HG03520 (cell line): Measurements from ENCODE around the gene CAMK2B.

Source experiments
- ATAC-seq: cut with Tn5 transposase; IDR thresholded peaks from one replicate; pipeline ENCODE4 v1.9.1; 2021; ENCODE audit warnings: mild to moderate bottlenecking, moderate library complexity; ENCODE audit not compliant: unreplicated experiment

CAMK2B gene

DNA sequence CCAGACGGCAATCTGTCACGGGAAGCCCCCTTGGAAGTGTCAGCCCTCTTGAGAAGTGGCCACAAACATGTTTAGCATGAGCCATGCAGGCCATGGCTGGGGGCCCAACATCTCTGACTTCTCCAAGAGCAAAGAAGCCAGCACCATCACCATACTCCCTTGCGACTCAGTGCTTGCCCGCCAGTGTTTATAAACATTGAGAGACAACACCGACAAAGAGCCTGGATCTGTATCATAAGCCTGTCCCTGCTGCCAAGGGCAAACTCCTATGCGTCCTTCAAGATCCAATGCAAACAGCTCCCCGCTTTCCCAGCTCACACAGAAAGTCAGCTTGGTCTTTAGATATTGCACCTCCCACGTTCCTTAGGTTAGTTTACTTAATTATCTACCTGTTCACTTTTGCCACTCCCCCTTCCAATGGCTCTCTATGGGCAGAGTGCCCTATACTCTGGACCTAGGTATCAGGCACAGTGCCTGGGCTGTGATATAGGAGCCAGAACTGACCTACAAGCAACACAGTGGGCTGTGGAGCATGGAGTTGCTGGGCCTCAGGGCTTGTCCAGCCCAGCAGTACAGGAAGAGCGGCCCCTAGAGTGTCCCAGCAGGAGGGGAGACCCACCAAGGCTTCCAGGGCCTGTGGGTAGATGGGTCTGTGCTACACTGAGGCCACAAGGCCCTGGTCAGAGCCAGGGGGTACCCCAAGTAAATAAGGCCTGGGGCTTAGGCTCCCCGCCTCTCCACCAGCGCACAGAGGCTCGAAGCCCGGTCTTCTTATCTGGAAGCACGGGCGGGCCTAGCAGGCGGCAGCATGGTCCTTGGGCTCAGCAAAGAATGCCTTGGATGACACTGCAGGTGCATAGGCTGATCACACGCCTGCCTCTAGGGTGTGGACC is 37.7 kb downstream of the CAMK2B start:
- no peak for ATAC-seq

DNA sequence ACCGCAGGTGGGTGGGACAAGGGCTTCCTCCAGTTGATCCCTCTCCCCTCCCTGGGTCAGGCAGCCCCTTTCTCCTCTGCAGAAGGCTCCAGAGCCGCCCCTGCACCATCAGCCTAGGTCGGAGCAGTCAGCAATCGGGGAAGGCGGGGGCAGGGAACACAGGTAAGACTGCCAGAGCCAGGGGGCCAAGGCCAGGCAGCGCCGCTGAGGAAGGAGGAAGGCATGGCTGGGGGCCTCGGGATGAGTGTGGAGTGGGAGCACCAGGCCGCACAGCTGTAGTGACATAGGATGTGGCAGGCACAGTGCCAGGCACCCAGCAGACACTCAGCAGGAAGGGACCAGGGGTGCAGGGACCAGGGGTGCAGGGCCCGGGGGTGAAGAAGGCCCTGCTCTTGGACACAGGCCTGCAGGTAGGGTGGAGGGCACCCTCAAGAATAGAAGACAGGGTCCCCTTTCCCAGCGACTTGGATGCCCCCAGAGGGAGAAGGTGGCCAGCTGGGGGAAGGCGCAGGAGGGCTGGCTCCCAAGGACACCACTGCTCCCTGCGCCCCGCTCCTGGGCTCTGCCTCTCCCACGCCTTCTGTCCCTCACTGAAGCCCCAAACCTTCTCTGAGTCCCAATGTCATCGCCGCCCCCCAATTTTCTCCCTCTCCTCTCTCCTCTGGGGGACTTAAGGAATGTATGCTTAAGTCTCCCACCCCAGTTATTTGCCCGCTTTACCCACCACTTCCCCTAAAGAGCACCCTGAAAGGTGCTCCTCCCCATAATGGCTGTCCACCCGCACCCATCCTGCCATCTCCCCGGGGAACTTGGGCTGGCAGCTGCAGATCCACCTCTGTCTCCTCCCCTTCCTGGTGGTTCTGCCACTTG is 38.5 kb downstream of the CAMK2B start:
- ATAC-seq, result no peak

DNA sequence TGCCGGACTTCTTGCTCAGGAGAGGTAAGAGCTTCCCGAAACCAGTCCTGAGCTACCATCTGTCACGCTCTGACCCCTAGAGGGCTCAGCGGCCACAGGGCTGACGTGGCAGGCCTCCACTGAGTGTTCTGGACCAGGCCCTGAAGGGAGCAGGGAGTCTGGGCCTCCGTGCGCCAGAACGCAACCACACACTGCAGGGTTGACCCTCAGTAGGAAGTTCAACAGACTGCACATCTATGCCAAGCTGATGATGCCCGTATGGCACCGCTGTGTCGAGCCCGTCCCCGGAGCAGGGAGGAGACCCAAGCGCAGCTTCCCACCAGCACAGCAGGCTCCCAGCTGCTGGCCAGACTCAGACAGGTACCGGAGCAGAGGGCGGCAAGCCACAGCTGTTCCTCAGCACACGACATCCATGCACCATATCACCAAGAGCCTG is 39.2 kb downstream of the CAMK2B start:
- no peak for ATAC-seq

DNA sequence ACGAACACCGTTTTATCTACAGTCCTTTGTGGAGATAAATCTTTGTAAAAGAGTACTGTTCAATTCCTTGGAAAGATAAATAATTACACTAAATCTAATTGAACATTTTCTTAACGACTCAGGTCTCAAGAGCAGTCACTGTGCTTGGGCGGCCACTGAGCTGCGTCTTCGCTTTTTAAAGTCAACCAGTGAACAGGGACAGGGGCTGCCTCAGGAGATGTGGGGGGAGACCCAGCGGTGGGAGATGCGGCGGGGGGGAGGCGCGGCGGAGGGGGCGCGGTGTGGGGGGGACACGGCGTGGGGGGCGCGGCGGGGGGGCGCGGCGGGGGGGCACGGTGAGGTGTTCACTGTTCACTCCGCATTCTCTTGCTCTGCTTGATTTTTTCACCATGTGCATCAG is 39.8 kb downstream of the CAMK2B start:
- ATAC-seq, result no peak

DNA sequence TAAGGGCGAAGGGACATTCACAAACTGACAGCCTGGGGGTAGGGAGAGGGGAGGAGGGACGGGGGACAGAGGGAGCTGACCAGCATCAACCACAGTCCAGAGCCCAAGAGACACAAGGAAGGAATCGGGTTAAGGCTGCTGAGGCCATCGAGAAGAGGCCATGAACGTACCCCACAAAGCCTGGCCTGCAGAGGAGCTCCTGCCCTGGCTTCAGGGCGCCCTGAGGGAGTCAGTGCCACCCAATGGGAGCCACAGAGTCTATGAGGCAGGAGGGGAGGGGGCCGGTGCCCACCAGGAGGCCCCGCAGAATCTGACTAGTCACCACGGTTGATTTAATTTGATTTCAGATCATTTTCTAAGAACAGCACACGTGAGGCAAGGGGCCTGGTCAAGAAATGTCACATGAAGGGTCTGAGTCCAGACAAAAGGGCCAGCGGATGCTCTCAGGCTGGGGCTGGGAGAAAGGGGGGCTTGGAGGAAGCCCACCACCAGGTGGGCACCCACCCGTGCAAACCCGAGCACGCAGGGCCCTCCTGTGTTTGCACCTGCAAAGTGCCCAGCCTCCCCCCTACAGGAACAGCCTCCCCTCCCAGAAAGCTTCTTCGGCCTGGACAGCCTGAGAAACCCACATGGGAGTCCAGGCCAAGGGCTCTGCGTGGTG is 40.4 kb downstream of the CAMK2B start:
- ATAC-seq, result no peak

DNA sequence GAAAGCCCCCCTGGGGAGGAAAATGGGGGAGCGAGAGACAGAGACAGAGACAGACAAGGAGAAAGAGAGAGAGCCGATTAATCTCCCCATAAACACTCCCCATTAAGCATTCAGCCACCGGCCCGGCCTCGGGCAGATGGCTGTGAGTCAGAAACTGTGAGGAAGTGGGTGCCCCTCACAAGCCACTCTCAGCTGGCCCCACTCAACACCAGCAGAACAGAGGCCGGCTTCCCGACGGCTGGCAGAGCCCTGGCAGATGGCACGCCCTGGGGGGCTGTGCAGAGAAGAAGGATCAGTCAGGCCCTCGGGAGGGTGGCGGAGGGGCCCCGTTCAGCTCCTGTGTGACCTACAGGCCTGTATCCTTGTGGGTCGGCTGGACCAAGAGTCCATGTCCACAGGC is 41.2 kb downstream of the CAMK2B start:
- no peak for ATAC-seq

DNA sequence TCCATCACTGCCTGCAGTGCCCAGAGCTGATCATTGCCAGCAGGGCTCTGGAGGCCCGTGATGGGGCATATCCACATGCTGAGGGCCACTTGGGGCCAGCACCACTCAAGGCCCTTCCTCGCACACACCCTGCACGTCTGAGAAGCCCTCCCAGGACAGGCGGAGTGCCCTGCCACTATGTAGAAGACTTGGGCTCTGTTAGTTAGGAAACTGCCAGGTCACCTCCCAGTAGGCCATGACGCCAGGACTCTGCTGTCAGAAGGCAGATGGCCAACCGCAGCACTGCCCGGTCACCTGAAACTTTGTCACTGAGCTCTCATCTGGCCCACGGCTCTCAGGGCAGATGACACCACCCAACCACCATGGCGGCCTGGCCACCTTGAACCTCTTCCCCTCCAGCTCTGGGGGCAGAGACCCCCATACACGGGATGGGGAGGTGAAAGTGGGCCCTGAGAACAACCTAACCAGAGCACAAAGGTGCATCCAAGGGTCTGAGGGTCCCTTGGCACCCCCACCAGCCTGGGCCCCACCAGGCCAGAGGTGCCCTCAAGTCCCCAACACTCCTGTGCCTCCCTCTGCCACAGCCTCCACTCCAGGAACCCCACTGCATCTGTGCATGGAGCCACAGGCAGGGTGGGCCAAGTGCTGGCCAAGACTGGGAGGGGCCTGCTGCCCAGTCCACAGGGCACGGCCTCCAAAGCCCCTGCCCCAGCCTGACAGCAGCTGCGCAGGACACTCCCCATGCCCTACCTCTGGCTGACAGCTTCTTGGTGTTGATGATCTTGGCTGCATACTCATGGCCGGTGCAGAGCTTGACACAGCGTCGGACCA is 41.8 kb downstream of the CAMK2B start:
- no peak for ATAC-seq

DNA sequence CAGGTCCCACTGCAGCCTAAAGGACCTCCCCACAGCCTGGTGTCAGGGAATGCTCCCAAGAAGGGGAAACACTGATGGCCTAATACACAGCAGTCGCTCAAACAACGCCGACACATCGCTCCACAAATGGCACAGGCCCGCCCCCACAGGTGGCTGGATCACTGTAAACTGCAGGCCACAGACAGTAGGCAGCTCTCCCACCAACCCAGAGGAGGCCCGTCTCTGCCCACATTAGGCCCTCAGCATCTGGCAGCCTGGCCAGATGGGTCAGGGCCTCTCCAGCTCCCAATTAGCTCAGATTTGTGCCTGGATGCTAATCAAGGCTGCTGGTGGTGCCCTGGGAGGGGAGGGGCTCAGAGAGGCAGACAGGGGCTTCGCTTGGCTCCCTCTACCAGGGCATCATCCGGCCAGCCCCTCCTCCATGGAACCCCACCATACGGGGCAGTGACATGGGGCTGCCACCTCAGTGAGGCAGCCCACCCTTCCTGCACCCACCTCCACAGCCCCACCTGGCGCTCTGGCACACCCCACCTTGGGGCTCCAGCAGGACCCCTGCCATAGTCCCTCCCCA is 42.7 kb downstream of the CAMK2B start:
- no peak for ATAC-seq

DNA sequence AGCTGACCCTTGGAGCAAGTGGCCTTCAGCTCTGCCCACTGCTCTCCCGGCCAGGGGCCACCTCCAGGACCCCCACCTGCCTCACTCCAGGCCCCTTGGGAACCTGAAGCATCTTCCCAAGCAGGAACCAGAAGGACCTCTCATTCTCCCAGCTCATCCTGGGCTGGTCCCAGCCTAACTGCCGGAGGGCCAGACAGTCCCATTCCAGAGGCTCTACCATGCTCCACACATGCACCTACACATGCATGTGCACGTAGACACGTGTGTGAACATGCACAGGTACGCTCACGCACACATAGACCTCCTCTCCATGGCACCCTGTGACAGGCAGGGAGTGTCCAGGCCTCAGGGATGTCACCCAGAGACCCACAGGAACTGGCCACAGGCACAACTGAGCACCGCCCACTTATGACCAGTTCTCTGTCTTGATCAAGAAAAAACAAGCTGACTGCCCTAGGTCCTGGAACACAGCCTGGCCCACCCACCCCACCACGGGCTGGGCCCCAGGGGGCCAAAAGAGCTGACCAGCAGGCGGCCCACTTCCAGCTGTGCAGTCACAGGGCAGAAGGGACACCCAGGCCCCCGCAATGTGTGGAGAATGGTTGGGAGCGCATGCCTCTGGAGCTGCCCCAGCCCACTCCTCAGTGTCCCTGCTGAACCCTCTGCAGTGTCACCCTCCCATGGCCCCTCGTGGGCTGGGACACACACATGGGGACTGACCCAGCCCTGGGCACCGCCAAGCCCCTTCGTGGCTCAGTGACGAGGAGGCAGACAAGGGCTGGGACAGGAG is 43.4 kb downstream of the CAMK2B start:
- ATAC-seq, result no peak

DNA sequence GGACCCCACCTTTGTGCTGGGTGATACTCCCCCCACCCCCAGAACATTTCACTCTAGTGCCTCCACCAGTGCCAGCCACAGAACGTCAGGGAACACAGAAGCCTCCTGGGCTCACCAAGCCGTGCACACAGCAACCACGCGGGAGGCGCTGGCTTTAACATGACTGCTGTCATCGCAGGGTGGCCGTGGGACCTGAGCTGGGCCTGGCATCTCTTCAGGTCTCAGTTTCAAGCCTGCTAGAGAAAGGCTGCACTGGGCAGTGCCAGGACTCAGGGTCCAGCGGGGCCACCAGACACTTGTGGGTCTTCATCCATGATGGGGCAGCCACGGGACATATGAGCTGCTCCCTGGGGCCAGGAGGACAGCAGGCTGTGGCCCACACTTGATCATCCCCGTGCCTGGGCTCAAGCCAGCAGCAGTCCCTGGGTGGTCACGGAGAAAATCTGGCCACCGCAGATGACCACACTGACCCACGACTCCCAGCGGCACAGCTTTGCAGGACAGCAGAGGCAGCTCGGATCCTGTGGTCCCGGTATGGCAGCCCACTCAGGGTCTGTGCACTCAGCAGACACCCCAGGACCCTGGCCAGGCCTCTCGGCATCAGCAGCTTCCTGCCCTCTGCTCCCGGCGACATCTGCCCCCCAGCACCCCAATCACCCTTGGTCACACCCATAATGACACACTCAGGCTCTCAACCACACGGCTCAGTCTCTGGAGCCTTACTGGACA is 44.2 kb downstream of the CAMK2B start:
- ATAC-seq, result no peak

DNA sequence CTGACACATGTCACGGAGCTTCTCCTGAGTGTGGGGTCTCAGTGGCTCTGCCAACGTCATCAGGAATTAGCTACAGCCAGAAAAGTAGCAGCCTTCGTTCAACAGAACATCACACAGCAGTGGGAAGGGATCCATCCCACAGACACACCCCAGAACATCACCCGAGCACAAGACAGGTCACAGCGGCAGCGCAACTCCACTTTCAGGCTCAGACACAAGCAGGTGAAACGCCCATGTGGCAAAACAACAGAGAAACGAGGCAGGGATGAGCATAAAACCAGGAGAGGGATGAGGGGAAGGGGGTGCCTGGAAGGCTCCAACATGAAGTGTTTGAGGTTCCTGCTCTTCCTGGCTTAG is 44.8 kb downstream of the CAMK2B start:
- no peak for ATAC-seq

DNA sequence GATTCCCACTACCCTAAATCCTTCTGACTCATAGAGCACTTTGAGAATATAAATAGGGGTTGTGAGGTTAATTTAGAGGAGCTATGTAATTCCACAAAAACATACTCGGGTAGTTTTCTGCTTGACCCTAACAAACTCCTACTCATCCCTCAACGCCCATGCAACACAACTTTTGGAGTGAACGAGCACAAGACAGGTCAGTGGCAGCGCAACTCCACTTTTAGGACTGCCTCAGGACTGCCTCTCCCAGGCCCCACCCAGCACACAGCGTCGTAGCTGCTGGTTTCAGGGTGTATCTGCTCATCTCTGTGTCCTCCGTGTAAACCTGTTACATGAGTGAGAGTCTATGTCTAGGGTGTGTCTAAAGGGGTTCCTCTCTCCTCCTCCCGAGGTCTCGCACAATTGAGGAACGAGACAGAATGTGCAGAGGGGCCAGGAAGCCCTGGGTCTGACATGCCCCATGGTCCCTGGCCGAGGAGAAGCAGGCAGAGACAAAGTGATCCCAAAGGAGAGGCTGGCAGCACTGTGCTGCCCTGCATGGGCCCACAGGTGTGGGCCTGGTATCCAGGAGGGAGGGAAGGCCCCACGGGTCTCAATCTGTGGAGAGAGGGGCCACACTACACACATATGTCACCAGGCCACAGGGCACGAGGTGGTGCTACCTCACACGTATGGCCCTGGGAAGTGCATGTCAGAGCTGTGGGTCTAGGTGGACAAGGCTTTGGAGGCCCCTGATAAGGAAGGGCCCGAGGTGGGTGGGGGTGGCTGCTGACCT is 45.5 kb downstream of the CAMK2B start:
- no peak for ATAC-seq

DNA sequence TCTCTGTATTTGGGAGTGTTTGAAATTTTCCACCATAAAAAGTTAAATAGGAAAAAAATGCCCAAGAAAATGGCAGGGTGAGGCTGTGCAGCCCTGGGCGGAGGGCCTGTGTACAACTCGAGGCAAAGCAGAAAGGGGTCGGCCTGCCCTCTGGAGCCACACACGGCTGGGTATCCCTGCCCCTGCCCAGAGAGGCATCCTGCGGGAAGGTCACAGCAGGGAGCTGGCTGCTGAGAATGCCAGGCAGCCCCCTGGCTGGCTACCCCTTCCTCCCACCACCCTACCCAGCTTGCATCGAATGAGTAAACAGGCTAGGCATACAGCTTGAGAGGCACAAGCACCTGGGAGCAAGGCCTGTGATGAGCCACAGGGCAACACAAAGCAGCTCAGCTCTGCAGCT is 46.1 kb downstream of the CAMK2B start:
- ATAC-seq, result no peak

DNA sequence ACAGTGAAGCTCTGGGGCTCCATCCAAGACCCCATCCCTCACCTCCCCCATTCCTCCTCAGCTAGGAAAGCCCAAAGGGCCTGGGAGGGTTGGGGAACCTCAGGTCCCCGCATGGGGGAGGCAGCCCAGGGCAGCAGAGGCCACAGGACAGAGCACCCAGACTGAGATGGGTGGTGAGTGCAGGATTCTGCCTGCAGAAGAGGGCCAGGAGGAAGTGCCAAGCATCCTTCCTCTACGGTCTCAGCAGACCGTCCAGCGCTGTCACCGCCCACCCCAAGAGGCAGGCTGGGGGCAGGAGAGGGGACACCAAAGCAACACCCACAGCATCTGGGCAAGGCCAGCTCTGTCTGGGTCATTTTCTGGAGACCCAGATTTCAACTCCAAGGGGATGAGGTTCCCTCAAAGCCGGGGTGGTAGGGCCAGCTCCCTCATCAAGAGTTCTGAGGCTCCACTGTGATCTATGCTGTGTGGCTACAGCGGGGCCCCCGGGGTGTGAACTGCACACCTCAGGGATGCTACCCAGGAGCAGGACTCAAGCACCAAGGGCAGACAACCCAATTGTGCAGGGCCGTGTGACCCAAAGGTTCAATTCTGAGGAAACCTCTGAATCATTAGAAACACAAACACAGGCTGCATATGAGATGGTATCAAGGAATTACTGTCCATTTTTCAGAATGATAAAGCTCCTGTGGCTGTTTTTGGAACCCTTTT is 46.8 kb downstream of the CAMK2B start:
- ATAC-seq, result no peak

DNA sequence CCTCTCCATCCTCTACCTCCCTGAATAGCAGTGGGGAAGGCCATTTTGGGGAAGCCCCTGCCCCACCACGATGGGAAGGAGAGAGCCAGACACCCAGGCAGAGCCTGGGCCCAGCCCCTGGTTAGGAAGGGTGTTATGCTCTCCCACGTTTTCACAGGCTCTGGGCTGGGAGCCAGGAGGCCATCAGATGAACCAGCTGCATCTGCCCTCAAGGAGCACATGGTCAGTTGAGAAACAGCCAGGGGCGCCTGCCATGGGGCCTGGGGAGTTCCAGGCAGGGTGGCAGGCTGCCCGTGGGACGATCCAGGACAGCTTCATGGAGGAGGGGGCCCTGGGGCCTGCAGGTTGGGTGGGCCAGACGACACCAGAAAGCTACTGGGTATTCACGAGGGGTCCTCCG is 47.5 kb downstream of the CAMK2B start:
- no peak for ATAC-seq

DNA sequence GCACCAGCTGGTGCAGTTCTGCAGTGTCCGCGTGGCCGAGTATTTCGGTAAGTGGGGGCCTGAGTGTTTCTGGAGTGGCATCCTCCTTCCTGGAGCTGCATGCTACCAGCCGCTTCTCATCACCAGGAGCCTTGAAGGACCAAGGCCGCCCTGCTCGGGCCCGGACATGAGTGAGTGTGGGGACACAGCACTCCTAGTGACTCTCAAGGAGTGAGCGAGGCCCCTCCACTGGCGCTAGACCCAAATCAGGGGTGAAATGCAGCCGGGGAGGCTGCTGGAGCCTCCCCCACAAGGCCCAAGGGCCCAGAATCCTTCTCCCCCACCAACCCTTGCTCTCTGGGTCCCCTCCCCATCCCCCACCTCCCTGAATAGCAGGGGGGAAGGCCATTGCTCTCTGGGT is 48.0 kb downstream of the CAMK2B start:
- ATAC-seq, result no peak

DNA sequence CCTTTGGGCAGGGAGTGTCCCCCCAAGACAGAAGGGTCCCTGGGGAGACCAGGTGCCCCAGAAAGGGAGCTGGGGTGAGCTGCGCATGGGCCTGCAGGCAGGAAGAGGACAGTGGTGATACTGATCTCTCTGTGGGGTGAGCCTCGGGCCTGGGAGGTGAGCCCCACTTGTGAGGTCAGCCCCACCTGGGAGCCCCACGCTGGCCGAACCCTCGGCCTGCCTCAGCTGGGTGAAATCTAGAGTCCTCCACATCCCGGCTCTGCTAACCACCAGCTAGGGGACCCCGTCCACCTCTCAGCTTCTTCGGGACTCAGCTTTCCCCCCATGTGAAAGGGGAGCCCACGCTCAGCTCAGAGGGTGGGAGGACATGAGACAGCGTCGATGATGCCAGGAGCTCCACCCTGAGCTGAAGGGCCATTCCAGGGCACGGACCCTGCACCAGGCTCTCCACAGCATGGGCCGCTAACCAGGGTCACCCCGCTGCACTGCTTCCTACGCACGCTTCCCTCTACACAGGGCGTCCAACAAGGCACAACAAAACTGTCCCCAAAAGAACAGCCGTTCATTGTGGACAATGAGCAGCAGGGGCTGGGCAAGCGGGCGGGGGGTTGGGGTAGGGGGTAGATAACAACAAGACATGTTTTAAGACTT is 48.7 kb downstream of the CAMK2B start:
- ATAC-seq, result no peak
